Bronchial epithelial cell (primary cell): ENCODE measurements around the gene ITPK1. TPM values are rescaled to one million over a fixed set of nuclear protein-coding genes. Genes with fewer than 3 reads are reported as not detected.

ENCODE experiments used
- DNase-seq: peaks from one replicate; pipeline ENCODE4 v3.0.0-alpha.2; 2010; ENCODE audit warnings: low read depth
- FAIRE-seq: peaks from 2 replicates; lab custom pipeline; 2011; peaks lifted over from hg19 to GRCh38; lab: Jason Lieb, UNC
- H3K27me3 ChIP-seq: 2 replicates; pipeline ENCODE4 v1.5.1; 2011; ENCODE audit warnings: low read length; ENCODE audit not compliant: control insufficient read depth, insufficient read depth
- H3K36me3 ChIP-seq: 2 replicates; pipeline ENCODE4 v1.5.1; 2011; ENCODE audit warnings: low read length; ENCODE audit not compliant: control insufficient read depth, insufficient read depth
- H3K4me3 ChIP-seq: 2 replicates; pipeline ENCODE4 v1.5.1; 2011; ENCODE audit warnings: mild to moderate bottlenecking, low read depth, low read length, control low read depth
- CTCF ChIP-seq: IDR thresholded peaks from 2 replicates; pipeline ENCODE4 v1.5.1; 2011; ENCODE audit warnings: mild to moderate bottlenecking, moderate library complexity, low read length, control low read depth, inconsistent platforms; ENCODE audit not compliant: insufficient read depth, severe bottlenecking
- total RNA-seq: library from RNA; depleted of rRNA; stranded (reverse); fragments of >200 nt; gene quantifications from 2 replicates; pipeline ENCODE4 v1.2.1, GENCODE V29; 2014

ITPK1 gene
- total RNA-seq, 1 donor from 2014 or later, result 39.8 TPM

- no peak for TF ChIP-seq CTCF
- H3K4me3 ChIP-seq, result no peak overlapping the region
- DNase-seq (no peak), FAIRE-seq (no peak)
- H3K27me3 ChIP-seq, result no peaks in the 10 kb centered on the region
- H3K36me3 ChIP-seq, result no peaks in the 10 kb centered on the region
Measured at GRCh38 chr14:93156693-93157369, 41.1 kb upstream of the ITPK1 start.

GRCh38 chr14:93155667-93156066 is 39.9 kb upstream of the ITPK1 start:
- Histone ChIP-seq H3K36me3 (no peaks in the 10 kb centered on the region), H3K4me3 (no peak overlapping the region), H3K27me3 (no peaks in the 10 kb centered on the region)
- DNase-seq (peak; percentile 59), FAIRE-seq (no peak)
- no peak for TF ChIP-seq CTCF

GRCh38 chr14:93153121-93153520 is 37.4 kb upstream of the ITPK1 start:
- DNase-seq, result no peak
- no peak for FAIRE-seq
- TF ChIP-seq CTCF, result no peak
- H3K27me3 ChIP-seq, result no peaks in the 10 kb centered on the region
- no peaks in the 10 kb centered on the region for H3K36me3 ChIP-seq
- H3K4me3 ChIP-seq, result no peak overlapping the region

GRCh38 chr14:93150227-93151208 is 34.8 kb upstream of the ITPK1 start:
- TF ChIP-seq CTCF, result no peak
- H3K27me3 ChIP-seq, result no peaks in the 10 kb centered on the region
- H3K4me3 ChIP-seq, result no peak overlapping the region
- FAIRE-seq, result peak; percentile 32
- peak; percentile 95 for DNase-seq
- no peaks in the 10 kb centered on the region for H3K36me3 ChIP-seq

GRCh38 chr14:93148979-93149378 is 33.3 kb upstream of the ITPK1 start:
- no peak for TF ChIP-seq CTCF
- DNase-seq (no peak), FAIRE-seq (no peak)

More at GRCh38 chr14:93148979-93149378, 33.3 kb upstream of the ITPK1 start:
- H3K4me3 ChIP-seq, result no peak overlapping the region
- no peaks in the 10 kb centered on the region for H3K27me3 ChIP-seq
- H3K36me3 ChIP-seq, result no peaks in the 10 kb centered on the region
